ENCODE measurements around the gene MITF.

The MITF gene

DNA sequence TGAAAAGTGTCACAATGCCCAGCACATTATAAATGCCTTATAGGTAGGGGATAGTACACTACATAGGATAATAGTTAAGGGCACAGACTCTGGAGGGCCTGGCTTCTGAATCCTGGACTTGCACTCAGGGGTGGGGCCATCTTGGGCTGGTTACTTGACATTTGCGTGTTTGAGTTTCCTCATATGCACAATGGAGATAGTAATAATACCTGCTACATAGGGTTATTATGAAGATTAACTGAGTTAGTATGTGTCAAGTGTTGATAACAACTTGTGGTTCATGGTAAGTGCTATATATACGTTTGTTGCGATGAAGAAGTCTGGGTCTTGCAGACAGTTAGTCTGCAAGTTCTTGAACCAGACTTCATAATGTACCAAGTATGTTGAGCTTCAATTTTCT, 37.0 kb downstream of the MITF start:
- TF ChIP-seq, protein P1, sequence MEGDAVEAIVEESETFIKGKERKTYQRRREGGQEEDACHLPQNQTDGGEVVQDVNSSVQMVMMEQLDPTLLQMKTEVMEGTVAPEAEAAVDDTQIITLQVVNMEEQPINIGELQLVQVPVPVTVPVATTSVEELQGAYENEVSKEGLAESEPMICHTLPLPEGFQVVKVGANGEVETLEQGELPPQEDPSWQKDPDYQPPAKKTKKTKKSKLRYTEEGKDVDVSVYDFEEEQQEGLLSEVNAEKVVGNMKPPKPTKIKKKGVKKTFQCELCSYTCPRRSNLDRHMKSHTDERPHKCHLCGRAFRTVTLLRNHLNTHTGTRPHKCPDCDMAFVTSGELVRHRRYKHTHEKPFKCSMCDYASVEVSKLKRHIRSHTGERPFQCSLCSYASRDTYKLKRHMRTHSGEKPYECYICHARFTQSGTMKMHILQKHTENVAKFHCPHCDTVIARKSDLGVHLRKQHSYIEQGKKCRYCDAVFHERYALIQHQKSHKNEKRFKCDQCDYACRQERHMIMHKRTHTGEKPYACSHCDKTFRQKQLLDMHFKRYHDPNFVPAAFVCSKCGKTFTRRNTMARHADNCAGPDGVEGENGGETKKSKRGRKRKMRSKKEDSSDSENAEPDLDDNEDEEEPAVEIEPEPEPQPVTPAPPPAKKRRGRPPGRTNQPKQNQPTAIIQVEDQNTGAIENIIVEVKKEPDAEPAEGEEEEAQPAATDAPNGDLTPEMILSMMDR (IDR thresholded peaks at IDR 0.05; ENCODE audit: control insufficient read depth, insufficient read depth, low read depth, low read length, missing control alignments) = no peak

DNA sequence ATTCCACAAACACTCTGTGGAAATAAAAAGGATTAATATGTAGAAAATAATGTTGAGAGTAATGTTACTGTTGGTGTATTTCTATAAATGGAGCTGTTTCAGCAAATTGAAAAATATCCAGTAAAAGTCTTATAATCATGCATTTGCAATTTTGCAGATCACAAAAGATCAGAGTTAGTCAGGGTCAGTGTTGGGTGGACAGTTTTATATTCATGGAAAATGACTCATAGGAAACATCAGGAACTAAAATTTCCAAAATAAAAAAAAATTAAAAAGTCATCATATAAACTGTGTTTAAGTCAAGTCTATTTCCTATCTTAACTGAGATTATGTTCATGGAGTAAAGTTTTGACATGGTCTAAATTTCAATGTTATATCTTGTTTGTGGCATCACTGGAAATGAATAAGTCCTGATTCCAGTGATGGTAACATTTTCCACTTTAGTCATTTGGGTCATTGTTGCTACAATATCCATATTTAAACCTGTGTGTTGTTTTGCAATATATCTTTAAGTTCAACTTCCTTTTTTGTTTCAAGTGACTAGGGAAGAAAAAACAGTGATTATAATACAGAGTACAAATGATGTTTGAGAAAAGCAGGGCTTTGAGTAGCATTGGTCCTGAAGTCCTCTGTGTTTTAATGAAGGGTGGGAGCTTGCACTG, 37.8 kb downstream of the MITF start:
- DNase-seq (ENCODE audit: low read depth) = no peak
- TF ChIP-seq, protein P1 (IDR thresholded peaks at IDR 0.05; ENCODE audit: control insufficient read depth, insufficient read depth, low read depth, low read length, missing control alignments) = no peak

More for the DNA sequence above, 37.0 kb downstream of the MITF start:
- H3K4me3 ChIP-seq (ENCODE audit: control insufficient read depth, low read depth, low read length) = no peak overlapping the region
- DNase-seq (ENCODE audit: low read depth) = no peak

DNA sequence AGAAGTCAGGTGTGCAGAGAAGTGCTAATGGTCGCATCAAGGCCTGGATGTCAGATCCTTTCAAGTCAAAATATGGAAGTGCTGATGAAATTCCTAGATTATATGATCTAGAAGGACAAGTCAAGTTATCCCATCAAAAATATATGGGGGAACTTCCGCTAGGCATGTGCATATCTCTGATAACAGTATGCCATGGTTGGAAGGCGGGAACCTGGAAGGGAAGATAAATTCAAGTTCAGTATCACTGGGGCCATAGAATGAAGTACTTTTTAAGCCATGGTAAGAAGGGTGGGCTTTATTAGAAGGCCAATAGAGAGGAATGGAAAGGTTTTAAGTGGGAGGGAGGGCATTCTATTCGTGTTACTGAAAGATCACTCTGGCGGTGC, 38.3 kb downstream of the MITF start:
- no peak overlapping the region for H3K4me3 ChIP-seq (ENCODE audit: control insufficient read depth, low read depth, low read length)
- DNase-seq (ENCODE audit: low read depth) = no peak
- TF ChIP-seq, protein P1 (IDR thresholded peaks at IDR 0.05; ENCODE audit: control insufficient read depth, insufficient read depth, low read depth, low read length, missing control alignments) = no peak

More for the DNA sequence above, 37.8 kb downstream of the MITF start:
- H3K4me3 ChIP-seq (ENCODE audit: control insufficient read depth, low read depth, low read length) = no peak overlapping the region

DNA sequence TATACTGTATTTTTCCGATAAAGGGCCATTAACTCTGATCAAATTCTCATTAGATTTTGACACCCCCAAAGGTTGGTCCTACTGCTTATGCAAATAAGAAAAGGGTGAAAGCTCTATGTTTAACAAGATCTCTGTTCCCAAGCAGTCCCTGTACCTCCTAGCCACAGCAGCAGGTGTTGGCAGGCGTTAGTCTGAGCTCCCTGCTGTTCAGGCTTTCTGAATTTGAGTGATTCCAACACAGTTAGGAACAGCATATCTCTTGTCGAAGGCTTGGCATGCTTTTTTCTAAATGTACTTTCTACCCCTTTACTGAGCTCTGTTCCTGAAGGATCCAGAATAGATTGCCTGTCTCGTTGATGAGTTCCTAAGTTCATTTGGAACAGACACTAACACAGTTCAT, 42.3 kb downstream of the MITF start:
- no peak overlapping the region for H3K4me3 ChIP-seq (ENCODE audit: control insufficient read depth, low read depth, low read length)
- TF ChIP-seq, protein P1 (IDR thresholded peaks at IDR 0.05; ENCODE audit: control insufficient read depth, insufficient read depth, low read depth, low read length, missing control alignments) = no peak
- no peak for DNase-seq (ENCODE audit: low read depth)

DNA sequence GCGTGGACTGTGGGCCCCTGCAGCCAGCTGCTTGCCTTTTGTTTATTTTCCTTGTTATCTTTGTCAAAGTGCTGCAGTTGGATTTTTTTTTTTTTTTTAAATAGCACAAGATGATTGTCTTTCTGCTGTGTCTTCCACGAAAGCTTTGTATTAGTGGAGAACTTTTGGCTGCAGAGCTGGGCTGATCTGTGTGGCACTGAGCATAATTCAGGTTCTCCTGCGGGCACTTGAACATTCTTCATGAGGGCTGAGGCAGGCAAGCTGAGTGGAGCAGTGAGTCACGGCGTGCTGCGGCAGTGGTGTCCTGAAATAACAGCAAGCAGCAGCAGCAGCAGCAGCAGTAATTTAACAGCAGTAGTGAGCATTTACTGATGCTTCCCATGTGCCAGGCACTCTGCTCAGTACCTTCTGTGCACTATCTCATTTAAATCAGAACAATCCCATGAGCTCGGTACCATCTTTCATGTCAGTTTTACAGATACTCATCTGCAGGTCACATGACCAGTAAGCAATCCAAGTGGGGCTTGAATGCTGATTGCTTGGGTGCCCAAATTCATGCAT, 45.8 kb downstream of the MITF start:
- TF ChIP-seq, protein P1 (IDR thresholded peaks at IDR 0.05; ENCODE audit: control insufficient read depth, insufficient read depth, low read depth, low read length, missing control alignments) = no peak
- peak; percentile 63 for DNase-seq (ENCODE audit: low read depth)
- H3K4me3 ChIP-seq (ENCODE audit: control insufficient read depth, low read depth, low read length) = no peak overlapping the region

DNA sequence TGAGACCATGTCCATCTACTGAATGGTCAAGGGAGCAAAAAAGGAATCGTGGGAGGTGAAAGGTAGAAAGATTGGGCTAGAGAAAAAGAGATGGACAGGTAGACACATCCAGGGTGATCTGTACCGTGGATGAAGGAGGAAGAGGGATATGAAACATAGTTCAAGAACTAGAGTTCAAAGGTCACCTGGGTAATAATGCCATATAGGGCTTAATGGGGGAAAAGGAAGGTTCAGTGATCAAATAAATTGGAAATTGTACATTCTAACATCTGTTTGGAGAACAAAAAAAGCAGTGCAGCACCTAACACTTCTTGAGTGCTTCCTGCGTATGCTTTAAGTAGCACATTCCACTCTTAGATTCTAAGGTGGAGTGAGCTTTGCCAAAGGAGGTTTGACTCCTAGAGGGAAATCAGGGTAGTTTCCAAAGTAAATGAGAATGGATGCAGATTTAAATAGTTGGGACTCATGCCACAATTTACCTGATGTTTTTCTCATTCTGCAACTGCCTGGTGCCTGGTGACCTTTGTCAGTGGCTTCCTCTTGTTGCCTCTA, 46.6 kb downstream of the MITF start:
- no peak overlapping the region for H3K4me3 ChIP-seq (ENCODE audit: control insufficient read depth, low read depth, low read length)
- TF ChIP-seq, protein P1 (IDR thresholded peaks at IDR 0.05; ENCODE audit: control insufficient read depth, insufficient read depth, low read depth, low read length, missing control alignments) = no peak
- no peak for DNase-seq (ENCODE audit: low read depth)
